Ovary (tissue), 9 donors: ENCODE measurements around the gene CROCC2. TPM values are rescaled to one million over a fixed set of nuclear protein-coding genes. Genes with fewer than 3 reads are reported as not detected.

ENCODE experiments used
- DNase-seq, 5 donors: peaks; one replicate each; pipeline ENCODE4 v3.0.0-alpha.2; 2019 to 2020
- H3K27ac ChIP-seq, 2 donors: fragments of 200-600 bp; one replicate each; pipeline versions ENCODE4 v1.5.1 to v1.8.0; 2019 to 2022
- H3K27me3 ChIP-seq: fragments of 200-600 bp; one replicate; pipeline ENCODE4 v1.8.0; 2022
- H3K36me3 ChIP-seq: fragments of 200-600 bp; sonication (generic); one replicate; pipeline ENCODE4 v1.5.1; 2019
- H3K4me1 ChIP-seq: one replicate; pipeline ENCODE4 v1.8.1; 2013; ENCODE audit warnings: mild to moderate bottlenecking, moderate library complexity; ENCODE audit not compliant: insufficient read depth
- H3K4me3 ChIP-seq: fragments of 200-600 bp; sonication (generic); one replicate; pipeline ENCODE4 v1.5.1; 2017
- H3K9me3 ChIP-seq, 2 donors: fragments of 200-600 bp in 1 of 2; sonication (generic) in 1 of 2; one replicate each; pipeline versions ENCODE4 v1.5.1 to v1.8.1; 2013 to 2019; ENCODE audit warnings: mild to moderate bottlenecking in 1 of 2, moderate library complexity in 1 of 2
- EP300 ChIP-seq: sonication (generic); formaldehyde crosslinking; IDR thresholded peaks from one replicate; pipeline ENCODE4 v1.6.1; 2017; ENCODE audit warnings: antibody characterized with exemption
- POLR2A ChIP-seq: fragments of 450-650 bp; IDR thresholded peaks from one replicate; pipeline ENCODE4 v1.6.1; 2017; ENCODE audit warnings: antibody characterized with exemption, mild to moderate bottlenecking, moderate library complexity
- WGBS, 3 donors: extraction: QIAGEN DNeasy Blood & Tissue Kit in 1 of 3; methylation state at CpG; one replicate each; pipeline versions ENCODE4 v1.1.5 to v1.1.7; 2013 to 2017; 5-methylcytosine and 5-hydroxymethylcytosine counted together
- intact Hi-C, 4 donors: fragments of 100-400 bp; cut with DNase I; formaldehyde crosslinking; loops; one replicate each; pipeline versions ENCODE4 v1.11.0 to v1.15.1; 2022 to 2023
- polyA plus RNA-seq, 2 donors: library from polyadenylated mRNA; stranded (reverse); fragments of 200-250 nt in 1 of 2; fragments of 350-450 nt in 1 of 2; fragmentation: Illumina TruSeq in 1 of 2; extraction: RNeasy Lipid Tissue Mini Kit (QIAGEN cat#74804) in 1 of 2; gene quantifications; one replicate each; pipeline ENCODE4 v1.2.3, GENCODE V29; 2013 to 2014
- total RNA-seq, 7 donors: library from RNA; depleted of rRNA in 2 of 7; stranded (reverse); fragments of >200 nt in 2 of 7; fragmentation: NEBNext Ultra II Directional in 3 of 7; extraction: Animal tissue kit (Norgen Biotek cat#: 25700) in 3 of 7; gene quantifications; one replicate each; pipeline versions ENCODE4 v1.1.0 to v1.2.4, GENCODE V29; 2016 to 2023
- TF ChIP-seq, protein P1 (sequence below), 3 donors: fragments of 450-650 bp in 2 of 3; fragments of 200-600 bp in 1 of 3; IDR thresholded peaks; one replicate each; pipeline versions ENCODE4 v1.5.1 to v1.8.0; 2016 to 2022; ENCODE audit warnings: antibody characterized with exemption in 3 of 3, mild to moderate bottlenecking in 1 of 3
- donor health status: DM: no; HTN: no; CAD: no; lungs with moderate emphysema.
- donor health status: DM: no; HTN: no; CAD: no.
- donor health status: Bipolar disorder and iron deficiency.
- donor health status: DM: yes; HTN: yes; CAD: no.
- donor health status: DM: no; HTN: no; CAD: no.
- donor health status: DM: yes; HTN: yes; CAD: no.

CROCC2 gene
- total and polyA plus RNA-seq, 9 donors, result 0.15 to 6.1 (median 1.5) TPM; not detected in 1

DNA sequence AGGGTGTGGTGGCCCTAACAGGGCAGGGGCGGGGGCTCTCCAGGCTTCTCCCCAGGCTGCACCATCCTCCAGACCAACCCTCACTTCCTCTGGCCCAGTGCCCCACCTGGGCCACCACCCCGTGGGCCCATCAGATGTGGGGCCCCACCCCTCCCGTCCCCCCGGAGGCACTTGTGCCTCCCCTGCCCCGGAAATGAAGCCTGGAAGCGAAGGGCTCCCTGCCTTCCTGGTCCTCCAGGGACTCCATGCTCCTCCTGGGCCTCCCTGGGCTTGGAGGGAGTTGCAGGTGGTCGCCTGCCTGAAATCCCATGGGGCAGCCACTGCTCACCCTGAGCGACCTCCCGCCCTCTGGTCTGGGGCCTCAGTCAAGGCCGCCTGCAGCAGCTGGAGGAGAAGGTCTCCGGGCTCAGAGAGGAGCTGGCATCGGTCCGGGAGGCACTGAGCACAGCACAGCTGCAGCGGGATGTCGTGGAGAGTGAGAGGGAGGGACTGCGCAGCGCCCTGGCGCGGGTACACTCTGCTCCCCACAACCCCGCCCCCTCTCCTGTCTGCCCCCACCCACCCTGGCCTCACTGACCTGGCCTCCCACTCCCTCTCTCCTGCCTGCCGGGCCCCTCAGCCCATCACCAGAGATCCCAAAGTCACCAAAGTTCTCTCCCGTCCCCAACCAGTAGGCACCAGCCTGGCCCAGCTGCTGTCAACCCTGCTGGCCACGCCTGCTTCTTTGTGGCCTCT, 28.0 kb downstream of the CROCC2 start:
- intact Hi-C loops, result no loop called here
- Histone ChIP-seq H3K27ac (no peak overlapping the region), H3K9me3 (no peaks in the 10 kb centered on the region), H3K4me3 (no peak overlapping the region), H3K36me3 (no peaks in the 10 kb centered on the region), H3K4me1 (peaks cover 8% of the 10 kb centered on the region), H3K27me3 (no peaks in the 10 kb centered on the region)
- 26 to 52% (median 30%) methylated on average over 15 to 23 of the region's 23 CpGs for WGBS, 3 donors
- TF ChIP-seq EP300 (no peak), POLR2A (no peak)
- TF ChIP-seq, protein P1, sequence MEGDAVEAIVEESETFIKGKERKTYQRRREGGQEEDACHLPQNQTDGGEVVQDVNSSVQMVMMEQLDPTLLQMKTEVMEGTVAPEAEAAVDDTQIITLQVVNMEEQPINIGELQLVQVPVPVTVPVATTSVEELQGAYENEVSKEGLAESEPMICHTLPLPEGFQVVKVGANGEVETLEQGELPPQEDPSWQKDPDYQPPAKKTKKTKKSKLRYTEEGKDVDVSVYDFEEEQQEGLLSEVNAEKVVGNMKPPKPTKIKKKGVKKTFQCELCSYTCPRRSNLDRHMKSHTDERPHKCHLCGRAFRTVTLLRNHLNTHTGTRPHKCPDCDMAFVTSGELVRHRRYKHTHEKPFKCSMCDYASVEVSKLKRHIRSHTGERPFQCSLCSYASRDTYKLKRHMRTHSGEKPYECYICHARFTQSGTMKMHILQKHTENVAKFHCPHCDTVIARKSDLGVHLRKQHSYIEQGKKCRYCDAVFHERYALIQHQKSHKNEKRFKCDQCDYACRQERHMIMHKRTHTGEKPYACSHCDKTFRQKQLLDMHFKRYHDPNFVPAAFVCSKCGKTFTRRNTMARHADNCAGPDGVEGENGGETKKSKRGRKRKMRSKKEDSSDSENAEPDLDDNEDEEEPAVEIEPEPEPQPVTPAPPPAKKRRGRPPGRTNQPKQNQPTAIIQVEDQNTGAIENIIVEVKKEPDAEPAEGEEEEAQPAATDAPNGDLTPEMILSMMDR (IDR thresholded peaks at IDR 0.05), result no peak
- DNase-seq, result peak; percentile 36 to 71 (median 47)

DNA sequence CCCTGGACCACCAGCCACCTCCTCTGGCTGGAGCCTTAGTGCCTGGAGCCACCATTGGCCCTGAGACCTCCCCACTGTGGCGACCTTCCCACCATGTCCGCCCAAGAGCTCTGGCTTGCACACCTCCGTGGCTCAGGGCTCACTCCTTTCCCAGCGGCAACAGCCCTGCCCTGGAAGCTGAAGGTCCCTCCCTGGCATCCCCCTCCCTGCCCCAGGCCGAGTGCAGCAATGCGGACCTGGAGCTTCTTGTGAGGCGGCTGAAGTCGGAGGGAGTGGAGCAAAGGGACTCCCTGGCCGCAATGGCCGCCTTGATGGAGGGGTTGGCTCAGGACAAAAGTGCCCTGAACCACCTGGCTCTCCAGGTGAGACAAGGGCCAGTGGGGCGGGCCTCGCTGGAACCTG, 28.6 kb downstream of the CROCC2 start:
- H3K4me3 ChIP-seq, result no peak overlapping the region
- intact Hi-C loops, result no loop called here
- peaks cover 8% of the 10 kb centered on the region for H3K4me1 ChIP-seq
- no peaks in the 10 kb centered on the region for H3K9me3 ChIP-seq
- DNase-seq, result peak in 3 of 5 donors; percentile 7 to 32 (median 15)
- no peaks in the 10 kb centered on the region for H3K36me3 ChIP-seq
- no peaks in the 10 kb centered on the region for H3K27me3 ChIP-seq
- TF ChIP-seq, protein P1 (IDR thresholded peaks at IDR 0.05), result no peak
- TF ChIP-seq EP300, result no peak
- 94 to 97% (median 97%) methylated on average over 10 to 12 of the region's 12 CpGs for WGBS, 3 donors
- no peak overlapping the region for H3K27ac ChIP-seq

DNA sequence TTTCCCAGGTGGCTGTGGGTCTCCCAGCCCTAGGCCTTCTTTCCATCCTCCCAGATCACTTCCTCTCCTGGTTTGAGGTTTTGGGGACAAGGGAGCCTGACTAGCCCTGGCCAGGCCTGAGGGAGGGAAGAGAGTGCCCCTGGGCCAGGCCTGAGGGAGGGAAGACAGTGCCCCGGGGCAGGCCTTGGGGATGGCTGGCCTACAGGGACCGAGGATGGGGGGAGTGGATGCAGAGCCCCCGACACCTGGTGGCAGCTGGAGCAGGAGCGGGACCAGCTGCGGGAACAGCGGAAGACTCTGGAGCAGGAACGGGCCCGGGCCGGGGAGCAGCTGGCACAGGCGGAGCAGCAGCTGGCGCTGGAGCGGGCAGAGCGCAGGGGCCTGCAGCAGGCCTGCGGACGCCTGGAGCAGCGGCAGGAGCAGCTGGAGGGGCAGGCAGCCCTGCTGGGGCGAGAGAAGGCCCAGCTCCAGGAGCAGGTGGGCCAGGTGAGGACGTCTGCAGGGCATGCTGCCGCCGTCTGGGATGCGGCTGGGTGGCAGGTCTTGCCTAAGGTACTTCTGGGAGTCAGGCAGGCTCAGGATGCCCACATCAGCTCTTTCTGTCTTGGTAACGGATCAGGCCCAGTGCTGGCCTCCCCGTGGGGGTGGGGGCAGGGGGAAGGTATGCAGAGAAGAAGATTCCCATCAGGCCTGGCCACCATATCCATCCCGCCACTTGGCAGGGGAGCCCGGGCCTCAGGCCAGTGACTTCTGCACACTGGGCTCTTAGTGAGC, 29.2 kb downstream of the CROCC2 start:
- DNase-seq, result peak in 4 of 5 donors; percentile 4 to 35 (median 16)
- peaks cover 8% of the 10 kb centered on the region for H3K4me1 ChIP-seq
- no peak overlapping the region for H3K27ac ChIP-seq
- no peak for TF ChIP-seq POLR2A
- TF ChIP-seq EP300, result no peak
- TF ChIP-seq, protein P1 (IDR thresholded peaks at IDR 0.05), result no peak
- intact Hi-C loops, result no loop called here
- no peaks in the 10 kb centered on the region for H3K9me3 ChIP-seq
- H3K36me3 ChIP-seq, result no peaks in the 10 kb centered on the region
- 85 to 90% (median 85%) methylated on average over 23 to 25 of the region's 25 CpGs for WGBS, 3 donors
- H3K27me3 ChIP-seq, result no peaks in the 10 kb centered on the region
- no peak overlapping the region for H3K4me3 ChIP-seq

DNA sequence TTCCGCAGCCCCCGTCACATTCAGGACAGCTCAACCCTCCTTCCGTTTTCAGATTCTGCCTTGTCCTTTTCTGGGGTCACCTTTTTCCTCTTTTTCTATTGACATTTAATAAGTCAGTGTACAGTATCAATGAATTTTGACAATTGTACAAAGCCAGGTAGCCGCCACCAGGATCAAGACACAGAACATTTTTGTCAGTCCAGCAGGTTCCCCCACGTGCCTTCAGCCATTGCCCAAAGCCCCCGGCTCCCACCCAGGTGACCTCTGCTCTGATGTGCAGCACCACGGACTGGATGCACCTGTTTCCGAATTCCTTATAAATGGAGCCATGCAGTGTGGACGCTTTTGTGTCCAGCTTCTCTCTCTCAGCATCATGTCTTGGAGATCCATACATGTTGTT, 30.0 kb downstream of the CROCC2 start:
- peaks cover 8% of the 10 kb centered on the region for H3K4me1 ChIP-seq
- H3K9me3 ChIP-seq, result no peaks in the 10 kb centered on the region
- no peak overlapping the region for H3K4me3 ChIP-seq
- peak in 1 of 5 donors; percentile 2 for DNase-seq
- no peak for TF ChIP-seq POLR2A
- no peak for TF ChIP-seq EP300
- TF ChIP-seq, protein P1 (IDR thresholded peaks at IDR 0.05), result no peak
- intact Hi-C loops, result no loop called here
- WGBS, 3 donors, result 90 to 94% (median 90%) methylated on average over 9 of the region's 9 CpGs
- H3K27me3 ChIP-seq, result no peaks in the 10 kb centered on the region
- no peak overlapping the region for H3K27ac ChIP-seq
- H3K36me3 ChIP-seq, result no peaks in the 10 kb centered on the region
